Upper lobe of left lung (tissue), 4 donors: ENCODE measurements around the gene RNF150.

Experiments
- CTCF ChIP-seq, 6 experiments: fragments of 450-650 bp in 4 of 6; fragments of 200-600 bp in 2 of 6; sonication (generic) in 2 of 6; IDR thresholded peaks; one replicate each; pipeline ENCODE4 v1.5.1; 2016 to 2019; ENCODE audit warnings: antibody characterized with exemption in 6 of 6
- POLR2A ChIP-seq, 4 donors: fragments of 450-650 bp; IDR thresholded peaks; one replicate each; pipeline ENCODE4 v1.5.1; 2016 to 2017; ENCODE audit warnings: antibody characterized with exemption in 4 of 4, mild to moderate bottlenecking in 2 of 4
- POLR2AphosphoS5 ChIP-seq, 2 donors: sonication (generic); formaldehyde crosslinking; IDR thresholded peaks; one replicate each; pipeline ENCODE4 v1.5.1; 2017; ENCODE audit warnings: antibody characterized with exemption in 2 of 2

- TF ChIP-seq CTCF (IDR thresholded peaks at IDR 0.05) = no peak
- no peak for TF ChIP-seq POLR2AphosphoS5 (IDR thresholded peaks at IDR 0.05)
- TF ChIP-seq POLR2A (IDR thresholded peaks at IDR 0.05) = no peak
Observed at GRCh38 chr4:141180991-141181761, 47.9 kb upstream of the RNF150 start.
